Measurements from ENCODE around the gene PPAN. TPM values are rescaled to one million over a fixed set of nuclear protein-coding genes. Genes with fewer than 3 reads are reported as not detected.

Gene PPAN
- total RNA-seq (10 to 100 TPM; 24.6 to 29.1 (median 25.8) TPM), polyA plus RNA-seq (10 to 100 TPM; 16.2 to 58.7 (median 18.5) TPM)

GRCh38 chr19:10106100-10106936 is at the start of gene PPAN:
Gene PPAN, plus strand, starts transcription at chr19:10106362. Its CDS starts 33 bp downstream, at chr19:10106395.
- TF ChIP-seq POLR2AphosphoS5 (IDR thresholded peaks at IDR 0.05) = peak; percentile 84 to 93 (median 90)
- peak in 1 of 2 donors; percentile 23 for TF ChIP-seq POLR2A (IDR thresholded peaks at IDR 0.05)
- TF ChIP-seq, protein P1, sequence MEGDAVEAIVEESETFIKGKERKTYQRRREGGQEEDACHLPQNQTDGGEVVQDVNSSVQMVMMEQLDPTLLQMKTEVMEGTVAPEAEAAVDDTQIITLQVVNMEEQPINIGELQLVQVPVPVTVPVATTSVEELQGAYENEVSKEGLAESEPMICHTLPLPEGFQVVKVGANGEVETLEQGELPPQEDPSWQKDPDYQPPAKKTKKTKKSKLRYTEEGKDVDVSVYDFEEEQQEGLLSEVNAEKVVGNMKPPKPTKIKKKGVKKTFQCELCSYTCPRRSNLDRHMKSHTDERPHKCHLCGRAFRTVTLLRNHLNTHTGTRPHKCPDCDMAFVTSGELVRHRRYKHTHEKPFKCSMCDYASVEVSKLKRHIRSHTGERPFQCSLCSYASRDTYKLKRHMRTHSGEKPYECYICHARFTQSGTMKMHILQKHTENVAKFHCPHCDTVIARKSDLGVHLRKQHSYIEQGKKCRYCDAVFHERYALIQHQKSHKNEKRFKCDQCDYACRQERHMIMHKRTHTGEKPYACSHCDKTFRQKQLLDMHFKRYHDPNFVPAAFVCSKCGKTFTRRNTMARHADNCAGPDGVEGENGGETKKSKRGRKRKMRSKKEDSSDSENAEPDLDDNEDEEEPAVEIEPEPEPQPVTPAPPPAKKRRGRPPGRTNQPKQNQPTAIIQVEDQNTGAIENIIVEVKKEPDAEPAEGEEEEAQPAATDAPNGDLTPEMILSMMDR (IDR thresholded peaks at IDR 0.05) = no peak
- TF ChIP-seq EP300 (IDR thresholded peaks at IDR 0.05) = peak in 1 of 4 donors; percentile 54
- H3K4me3 ChIP-seq = peak within 1 kb of the TSS; percentile 59 to 96 (median 72)
- 0 to 1% methylated on average over 71 of the region's 71 CpGs for WGBS, 2 donors
- H3K36me3 ChIP-seq = peaks cover 20 to 42% (median 37%) of the 10 kb centered on the region in 4 donors
- no peaks in the 10 kb centered on the region for H3K27me3 ChIP-seq
- intact Hi-C loops (cut with DNase I) = loop anchor here (5.0 kb wide), 1 partner anchor 146 kb away; the partner anchor contains the start of gene MRPL4
- H3K9me3 ChIP-seq = no peaks in the 10 kb centered on the region
- peak; percentile 99 for DNase-seq
- peak within 1 kb of the TSS; percentile 71 to 87 (median 77) for H3K27ac ChIP-seq
- peaks cover 0 to 19% (median 13%) of the 10 kb centered on the region in 4 donors for H3K4me1 ChIP-seq

- TF ChIP-seq, protein P1 (IDR thresholded peaks at IDR 0.05) = no peak
- TF ChIP-seq POLR2A (IDR thresholded peaks at IDR 0.05) (no peak), EP300 (IDR thresholded peaks at IDR 0.05) (no peak)
- Histone ChIP-seq H3K36me3 (no peaks in the 10 kb centered on the region), H3K4me3 (no peak overlapping the region), H3K27me3 (peaks cover 0 to 30% (median 7%) of the 10 kb centered on the region in 3 donors), H3K27ac (no peak overlapping the region), H3K9me3 (no peaks in the 10 kb centered on the region), H3K4me1 (no peaks in the 10 kb centered on the region)
- intact Hi-C loops (cut with DNase I) = no loop called here
- 30 to 38% methylated on average over 21 of the region's 21 CpGs for WGBS, 2 donors
- DNase-seq = no peak
Observed at GRCh38 chr19:10061717-10062310, 44.3 kb upstream of the PPAN start.

DNA sequence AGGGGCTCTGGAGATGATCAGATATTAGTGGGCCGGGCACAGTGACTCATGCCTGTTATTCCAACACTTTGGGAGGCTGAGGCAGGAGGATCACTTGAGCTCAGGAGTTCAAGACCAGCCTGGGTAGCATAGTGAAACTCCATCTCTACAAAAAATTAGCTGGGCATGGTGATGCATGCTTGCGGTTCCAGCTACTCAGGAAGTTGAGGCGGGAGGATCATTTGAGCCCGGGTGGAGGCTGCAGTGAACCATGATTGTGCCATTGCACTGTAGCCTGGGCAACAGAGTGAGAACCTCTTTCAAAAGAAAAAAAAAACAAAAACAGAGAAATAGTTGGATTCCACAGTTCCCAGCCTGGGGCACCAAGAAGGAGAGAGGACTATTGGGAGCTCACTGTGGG is 38.0 kb upstream of the PPAN start:
- H3K36me3 ChIP-seq = no peaks in the 10 kb centered on the region
- H3K9me3 ChIP-seq = no peaks in the 10 kb centered on the region
- no peaks in the 10 kb centered on the region for H3K27me3 ChIP-seq
- intact Hi-C loops (cut with DNase I) = no loop called here
- no peak overlapping the region for H3K4me3 ChIP-seq
- no peak for DNase-seq
- 64 to 69% methylated on average over 4 of the region's 4 CpGs for WGBS, 2 donors
- no peak overlapping the region for H3K27ac ChIP-seq
- TF ChIP-seq EP300 (IDR thresholded peaks at IDR 0.05) (no peak), POLR2AphosphoS5 (IDR thresholded peaks at IDR 0.05) (no peak), POLR2A (IDR thresholded peaks at IDR 0.05) (no peak)
- TF ChIP-seq, protein P1 (IDR thresholded peaks at IDR 0.05) = no peak
- no peaks in the 10 kb centered on the region for H3K4me1 ChIP-seq

- intact Hi-C loops (cut with DNase I) = no loop called here
- no peaks in the 10 kb centered on the region for H3K36me3 ChIP-seq
- WGBS, 2 donors = 69 to 74% methylated on average over 6 of the region's 6 CpGs
- H3K27me3 ChIP-seq = no peaks in the 10 kb centered on the region
- no peaks in the 10 kb centered on the region for H3K4me1 ChIP-seq
- no peak for DNase-seq
- TF ChIP-seq POLR2AphosphoS5 (IDR thresholded peaks at IDR 0.05) = no peak
- TF ChIP-seq EP300 (IDR thresholded peaks at IDR 0.05) = no peak
- TF ChIP-seq, protein P1 (IDR thresholded peaks at IDR 0.05) = no peak
- no peak for TF ChIP-seq POLR2A (IDR thresholded peaks at IDR 0.05)
- H3K27ac ChIP-seq = no peak overlapping the region
- no peak overlapping the region for H3K4me3 ChIP-seq
- peaks cover 0 to under 1% (median under 1%) of the 10 kb centered on the region in 4 donors for H3K9me3 ChIP-seq
Observed at GRCh38 chr19:10069046-10069445, 37.1 kb upstream of the PPAN start.

All from sigmoid colon (tissue), 7 donors.